ENCODE results near the gene CCDC6. TPM values are rescaled to one million over a fixed set of nuclear protein-coding genes. Genes with fewer than 3 reads are reported as not detected.
"Not testable (repeated sequence)": the region's sequence is repeated elsewhere in the genome, so short reads cannot be mapped to it uniquely, and the experiment has no call there.

Gene CCDC6
- total RNA-seq, 1 donor from 2014 or later, result 23.4 TPM

DNA sequence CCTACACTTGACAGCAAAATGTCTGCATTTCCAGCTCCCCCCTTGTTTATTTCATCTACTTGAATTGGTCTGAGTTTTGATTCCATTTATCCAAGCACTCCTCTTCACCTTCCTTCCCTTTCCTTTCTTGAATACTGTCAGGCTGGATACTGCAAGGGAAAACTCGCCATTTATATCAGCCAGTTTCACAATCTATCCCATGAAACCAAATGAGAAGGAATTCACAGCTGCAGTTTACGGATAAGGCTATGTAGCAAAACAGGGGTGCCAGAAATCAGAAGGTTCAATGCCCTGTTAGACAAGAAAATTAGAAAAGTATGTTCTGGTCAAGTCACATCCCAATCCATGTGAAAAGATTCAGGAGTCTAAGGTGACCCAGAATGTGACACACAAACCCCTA lies 28.1 kb downstream of the CCDC6 start:
- no peak overlapping the region for H3K4me3 ChIP-seq (ENCODE audit: low read depth, low read length)
- TF ChIP-seq CTCF (conservative IDR thresholded peaks at IDR 0.05; ENCODE audit: low read depth, low read length), result no peak
- no peak for DNase-seq (ENCODE audit: low read depth)

DNA sequence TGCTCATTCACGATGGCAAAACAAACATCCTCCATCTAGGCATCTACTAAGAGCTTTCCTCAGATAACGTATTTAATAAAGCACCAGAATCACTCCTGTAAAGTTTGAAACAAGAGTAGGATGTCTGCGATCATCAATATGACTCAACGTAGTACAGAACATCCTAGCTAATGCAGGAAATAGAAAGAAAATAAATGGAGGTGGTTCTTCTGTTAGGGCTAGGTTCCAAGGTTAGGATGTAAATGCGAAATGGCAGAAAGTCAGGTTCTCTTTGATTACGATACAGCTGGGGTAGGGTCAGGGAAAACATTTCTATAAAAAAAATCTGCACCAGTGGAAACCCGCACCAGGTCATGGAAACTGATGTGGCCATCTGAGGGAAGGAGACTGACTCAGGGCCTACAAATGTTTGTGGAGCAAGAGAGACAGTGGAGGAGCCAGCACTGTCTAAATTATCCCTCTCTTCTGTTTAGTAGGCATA lies 29.1 kb downstream of the CCDC6 start:
- H3K4me3 ChIP-seq (ENCODE audit: low read depth, low read length), result no peak overlapping the region
- TF ChIP-seq CTCF (conservative IDR thresholded peaks at IDR 0.05; ENCODE audit: low read depth, low read length), result no peak
- DNase-seq (ENCODE audit: low read depth), result no peak

GRCh38 chr10:59876695-59877094 lies 29.7 kb downstream of the CCDC6 start:
- TF ChIP-seq CTCF (conservative IDR thresholded peaks at IDR 0.05; ENCODE audit: low read depth, low read length), result no peak
- no peak for DNase-seq (ENCODE audit: low read depth)
- H3K4me3 ChIP-seq (ENCODE audit: low read depth, low read length), result no peak overlapping the region

DNA sequence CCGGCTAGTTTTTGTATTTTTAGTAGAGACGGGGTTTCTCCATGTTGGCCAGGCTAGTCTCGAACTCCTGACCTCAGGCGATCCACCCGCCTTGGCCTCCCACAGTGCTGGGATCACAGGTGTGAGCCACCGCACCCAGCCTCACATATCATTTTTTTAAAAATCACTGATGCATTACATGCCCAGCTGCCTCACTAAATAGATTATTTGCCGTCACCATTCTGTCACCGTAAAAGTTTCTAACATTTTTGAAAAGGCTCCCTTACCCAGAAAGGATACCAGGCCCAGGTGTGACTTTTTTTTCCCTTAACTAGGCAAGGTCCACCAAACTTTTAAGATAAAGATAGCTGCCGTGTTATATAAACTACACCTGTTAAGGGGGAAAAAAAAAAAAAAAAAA lies 30.1 kb downstream of the CCDC6 start:
- not testable (repeated sequence) for DNase-seq (ENCODE audit: low read depth)

GRCh38 chr10:59873896-59874295 lies 32.5 kb downstream of the CCDC6 start:
- DNase-seq (ENCODE audit: low read depth), result no peak
- no peak for TF ChIP-seq CTCF (conservative IDR thresholded peaks at IDR 0.05; ENCODE audit: low read depth, low read length)
- no peak overlapping the region for H3K4me3 ChIP-seq (ENCODE audit: low read depth, low read length)

More for the DNA sequence above, 30.1 kb downstream of the CCDC6 start:
- H3K4me3 ChIP-seq (ENCODE audit: low read depth, low read length), result not testable (repeated sequence)

DNA sequence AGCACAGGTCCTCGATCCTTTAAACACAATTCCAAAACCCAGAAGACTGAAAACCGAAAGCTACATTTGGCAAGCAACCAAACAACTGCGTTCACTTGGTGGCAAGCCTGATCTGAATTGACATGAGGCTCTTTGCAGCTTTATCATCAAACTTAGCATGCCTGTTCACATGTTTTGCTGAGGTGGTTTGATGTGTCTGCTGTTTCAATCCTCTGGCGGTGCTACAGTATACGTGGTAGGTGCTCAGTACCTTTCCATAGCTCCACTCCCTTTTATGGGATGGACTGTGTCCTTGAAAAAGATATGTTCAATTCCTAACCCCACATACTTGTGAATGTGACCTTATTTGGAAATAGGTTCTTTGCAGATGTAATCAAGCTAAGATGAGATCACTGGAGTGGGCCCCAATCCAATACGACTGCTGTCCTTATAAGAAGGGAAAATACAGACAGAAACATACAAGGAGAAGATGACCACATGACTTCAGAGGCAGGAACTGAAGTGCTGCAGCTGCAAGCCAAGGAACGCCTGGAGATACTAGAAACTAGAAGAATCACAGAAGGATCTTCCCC lies 33.4 kb downstream of the CCDC6 start:
- H3K4me3 ChIP-seq (ENCODE audit: low read depth, low read length), result no peak overlapping the region
- DNase-seq (ENCODE audit: low read depth), result no peak
- TF ChIP-seq CTCF (conservative IDR thresholded peaks at IDR 0.05; ENCODE audit: low read depth, low read length), result no peak

DNA sequence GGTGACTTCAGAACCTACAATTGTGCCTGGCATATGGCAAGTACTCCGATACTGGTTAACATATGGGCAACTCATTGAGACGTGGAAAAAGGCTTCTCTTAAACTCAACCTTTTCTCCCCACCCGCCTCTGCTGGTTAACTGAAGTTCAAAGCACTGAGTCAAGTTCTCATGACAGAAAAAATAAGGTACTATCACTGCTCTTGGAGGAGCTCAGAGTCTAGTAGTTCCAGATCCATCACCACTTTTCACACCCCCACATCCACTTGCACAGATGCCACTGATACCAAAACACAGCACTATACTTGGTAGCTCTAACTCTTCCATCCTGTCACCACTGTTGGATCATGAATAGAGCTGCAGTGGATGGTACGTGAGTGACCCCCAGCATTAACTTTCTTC lies 36.2 kb downstream of the CCDC6 start:
- H3K4me3 ChIP-seq (ENCODE audit: low read depth, low read length), result no peak overlapping the region
- TF ChIP-seq CTCF (conservative IDR thresholded peaks at IDR 0.05; ENCODE audit: low read depth, low read length), result no peak
- no peak for DNase-seq (ENCODE audit: low read depth)

All from epithelial cell of proximal tubule (primary cell).